HepG2 (cell line): Measurements from ENCODE around the gene PCBP1. TPM values are rescaled to one million over a fixed set of nuclear protein-coding genes. Genes with fewer than 3 reads are reported as not detected.

Experiments
- FOSL2 ChIP-seq: sonication (generic); formaldehyde crosslinking; IDR thresholded peaks from 2 replicates; pipeline ENCODE4 v1.4.0; 2020; ENCODE audit warnings: missing genetic modification reagents
- IKZF4 ChIP-seq: sonication (generic); formaldehyde crosslinking; IDR thresholded peaks from 2 replicates; pipeline ENCODE4 v1.5.1; 2020; ENCODE audit warnings: borderline replicate concordance, mild to moderate bottlenecking, low read depth, missing genetic modification reagents; ENCODE audit errors: not compliant biosample characterization
- KMT2B ChIP-seq: IDR thresholded peaks from 2 replicates; pipeline ENCODE4 v1.6.1; 2016; ENCODE audit warnings: missing genetic modification reagents, missing compliant biosample characterization
- MXD3 ChIP-seq: IDR thresholded peaks from 2 replicates; pipeline ENCODE4 v1.6.1; 2016; ENCODE audit warnings: mild to moderate bottlenecking, missing biosample characterization, missing genetic modification reagents
- MYPOP ChIP-seq: sonication (generic); formaldehyde crosslinking; IDR thresholded peaks from 2 replicates; pipeline ENCODE4 v1.8.1; 2023; ENCODE audit warnings: mild to moderate bottlenecking, moderate library complexity, missing genetic modification reagents
- TBL1XR1 ChIP-seq: fragments of 150-350 bp; IDR thresholded peaks from 2 replicates; pipeline ENCODE4 v1.6.1; 2014; ENCODE audit warnings: borderline replicate concordance, low read length; ENCODE audit not compliant: partially characterized antibody
- ZMYM4 ChIP-seq: sonication (generic); formaldehyde crosslinking; IDR thresholded peaks from 2 replicates; pipeline ENCODE4 v1.8.1; 2023; ENCODE audit warnings: mild to moderate bottlenecking, missing genetic modification reagents
- ZNF260 ChIP-seq: sonication (generic); formaldehyde crosslinking; IDR thresholded peaks from 2 replicates; pipeline ENCODE4 v1.4.0; 2020; ENCODE audit warnings: missing genetic modification reagents, low read depth, mild to moderate bottlenecking, borderline replicate concordance
- ZNF407 ChIP-seq: sonication (generic); formaldehyde crosslinking; IDR thresholded peaks from one replicate; pipeline ENCODE4 v1.5.1; 2020; ENCODE audit warnings: mild to moderate bottlenecking, missing genetic modification reagents; ENCODE audit errors: not compliant biosample characterization
- ZNF558 ChIP-seq: sonication (generic); formaldehyde crosslinking; IDR thresholded peaks from 2 replicates; pipeline ENCODE4 v1.9.0; 2022; ENCODE audit warnings: mild to moderate bottlenecking, missing genetic modification reagents, borderline replicate concordance
- ZXDC ChIP-seq: sonication (generic); formaldehyde crosslinking; IDR thresholded peaks from 2 replicates; pipeline ENCODE4 v1.5.0; 2020; ENCODE audit warnings: mild to moderate bottlenecking, missing genetic modification reagents
- polyA plus RNA-seq, 8 experiments: library from polyadenylated mRNA; depleted of rRNA in 3 of 8; stranded (reverse) in 7 of 8; unstranded in 1 of 8; fragments of >200 nt; fragmentation: Illumina TruSeq in 4 of 8; extraction: Trizol in 4 of 8; gene quantifications; 2 replicates each; pipeline versions ENCODE4 v1.2.1 to v1.2.3, GENCODE V29; 2011 to 2016; ENCODE audit warnings: low read depth in 4 of 8, missing spikeins in 1 of 8, mixed read lengths in 1 of 8; ENCODE audit not compliant: insufficient read depth in 1 of 8
- total RNA-seq, 5 experiments: library from RNA; depleted of rRNA; stranded (reverse); fragments of >200 nt; fragmentation: Illumina TruSeq; extraction: Trizol; gene quantifications; 2 replicates each; pipeline ENCODE4 v1.2.3, GENCODE V29; 2016; ENCODE audit warnings: low read depth in 1 of 5
- TF ChIP-seq, protein P1 (sequence below), 2 experiments: sonication (generic) in 1 of 2; formaldehyde crosslinking in 1 of 2; IDR thresholded peaks; 2 replicates each; pipeline versions ENCODE4 v1.4.0 to v1.6.1; 2018 to 2020; ENCODE audit warnings: missing genetic modification reagents in 2 of 2, borderline replicate concordance in 1 of 2, low read depth in 1 of 2, mild to moderate bottlenecking in 1 of 2, missing biosample characterization in 1 of 2

The PCBP1 gene
- total and polyA plus RNA-seq, 2 of the 13 experiments (the other 11 are each of a cell fraction or from before 2014, with no cell fraction given): 32.0 to 137 TPM

GRCh38 chr2:70104231-70105111 lies 17.2 kb downstream of the PCBP1 start (continued):
- no peak for TF ChIP-seq ZNF407 (CRISPR knock-in tag)
- TF ChIP-seq IKZF4 (CRISPR knock-in tag): no peak
- TF ChIP-seq MXD3 (CRISPR knock-in tag): no peak
- TF ChIP-seq ZNF260 (CRISPR knock-in tag): no peak
- no peak for TF ChIP-seq ZXDC
- no peak for TF ChIP-seq MYPOP (CRISPR knock-in tag)
- TF ChIP-seq ZNF558 (CRISPR knock-in tag): no peak
- peak; percentile 31; the same call in 1 of the 2 replicates for TF ChIP-seq ZMYM4 (CRISPR knock-in tag)
- peak; percentile 34; the same call in 1 of the 2 replicates for TF ChIP-seq FOSL2 (CRISPR knock-in tag)
- TF ChIP-seq, protein P1, sequence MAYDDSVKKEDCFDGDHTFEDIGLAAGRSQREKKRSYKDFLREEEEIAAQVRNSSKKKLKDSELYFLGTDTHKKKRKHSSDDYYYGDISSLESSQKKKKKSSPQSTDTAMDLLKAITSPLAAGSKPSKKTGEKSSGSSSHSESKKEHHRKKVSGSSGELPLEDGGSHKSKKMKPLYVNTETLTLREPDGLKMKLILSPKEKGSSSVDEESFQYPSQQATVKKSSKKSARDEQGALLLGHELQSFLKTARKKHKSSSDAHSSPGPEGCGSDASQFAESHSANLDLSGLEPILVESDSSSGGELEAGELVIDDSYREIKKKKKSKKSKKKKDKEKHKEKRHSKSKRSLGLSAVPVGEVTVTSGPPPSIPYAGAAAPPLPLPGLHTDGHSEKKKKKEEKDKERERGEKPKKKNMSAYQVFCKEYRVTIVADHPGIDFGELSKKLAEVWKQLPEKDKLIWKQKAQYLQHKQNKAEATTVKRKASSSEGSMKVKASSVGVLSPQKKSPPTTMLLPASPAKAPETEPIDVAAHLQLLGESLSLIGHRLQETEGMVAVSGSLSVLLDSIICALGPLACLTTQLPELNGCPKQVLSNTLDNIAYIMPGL (CRISPR knock-in tag; IDR thresholded peaks at IDR 0.05; ENCODE audit: borderline replicate concordance in 1 of 2, low read depth in 1 of 2): peak; percentile 54 to 69; a peak in 3 of 4 replicates
- no peak for TF ChIP-seq TBL1XR1
- TF ChIP-seq KMT2B (CRISPR knock-in tag): peak; percentile 88
